Islet of Langerhans (tissue), 1 donor: ENCODE results near the gene NR1D1.

ENCODE experiments used
- FAIRE-seq: peaks from one replicate; lab custom pipeline; 2011; peaks lifted over from hg19 to GRCh38; lab: Jason Lieb, UNC

NR1D1 gene

GRCh38 chr17:40075201-40075941, 25.0 kb downstream of the NR1D1 start:
- no peak for FAIRE-seq

- no peak for FAIRE-seq
These were observed 25.6 kb downstream of the NR1D1 start for GRCh38 chr17:40074871-40075200.

- FAIRE-seq = no peak
These were observed 26.2 kb downstream of the NR1D1 start for GRCh38 chr17:40074175-40074512.

DNA sequence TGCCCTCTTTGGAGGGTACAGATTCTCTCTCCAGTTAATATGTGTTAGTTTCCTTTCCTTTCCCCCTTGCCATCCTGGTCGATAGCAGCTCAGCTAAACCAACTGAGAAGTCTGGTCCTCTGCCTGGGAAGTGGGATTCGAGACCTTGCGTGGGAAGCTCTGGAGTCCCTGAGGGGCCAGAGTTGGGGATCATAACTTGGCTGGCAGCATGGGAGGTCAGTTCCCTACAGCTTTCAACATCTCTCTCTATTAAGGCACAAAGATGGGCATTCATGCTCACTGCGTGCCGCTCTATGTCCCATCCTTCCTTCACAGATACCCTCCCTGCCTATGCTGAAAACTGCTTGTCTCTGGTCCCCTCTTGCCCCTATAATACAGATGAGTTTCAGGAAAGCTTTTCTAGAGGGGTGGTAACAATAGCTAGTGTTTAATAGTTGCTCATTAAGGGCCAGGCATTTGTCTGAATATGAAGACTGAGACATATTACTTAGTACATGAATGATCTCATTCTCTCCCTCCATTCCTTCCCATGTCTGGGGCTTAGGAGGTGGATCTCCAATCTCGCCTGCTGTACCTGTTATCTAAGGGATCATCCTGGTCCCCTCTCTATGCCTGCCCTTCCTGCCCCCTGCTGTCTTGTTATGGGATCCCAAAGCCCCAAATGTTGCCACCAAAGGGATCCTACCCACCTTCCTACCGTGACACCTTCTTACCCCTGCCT, 26.8 kb downstream of the NR1D1 start:
- FAIRE-seq = no peak

GRCh38 chr17:40072735-40073346, 27.5 kb downstream of the NR1D1 start:
- FAIRE-seq = no peak

- FAIRE-seq = no peak
These were observed 28.2 kb downstream of the NR1D1 start for GRCh38 chr17:40072040-40072734.

- FAIRE-seq = no peak
These were observed 28.9 kb downstream of the NR1D1 start for GRCh38 chr17:40071313-40072039.

- FAIRE-seq = no peak
These were observed 29.6 kb downstream of the NR1D1 start for GRCh38 chr17:40070709-40071312.

GRCh38 chr17:40069751-40070708, 30.4 kb downstream of the NR1D1 start:
- FAIRE-seq = no peak

DNA sequence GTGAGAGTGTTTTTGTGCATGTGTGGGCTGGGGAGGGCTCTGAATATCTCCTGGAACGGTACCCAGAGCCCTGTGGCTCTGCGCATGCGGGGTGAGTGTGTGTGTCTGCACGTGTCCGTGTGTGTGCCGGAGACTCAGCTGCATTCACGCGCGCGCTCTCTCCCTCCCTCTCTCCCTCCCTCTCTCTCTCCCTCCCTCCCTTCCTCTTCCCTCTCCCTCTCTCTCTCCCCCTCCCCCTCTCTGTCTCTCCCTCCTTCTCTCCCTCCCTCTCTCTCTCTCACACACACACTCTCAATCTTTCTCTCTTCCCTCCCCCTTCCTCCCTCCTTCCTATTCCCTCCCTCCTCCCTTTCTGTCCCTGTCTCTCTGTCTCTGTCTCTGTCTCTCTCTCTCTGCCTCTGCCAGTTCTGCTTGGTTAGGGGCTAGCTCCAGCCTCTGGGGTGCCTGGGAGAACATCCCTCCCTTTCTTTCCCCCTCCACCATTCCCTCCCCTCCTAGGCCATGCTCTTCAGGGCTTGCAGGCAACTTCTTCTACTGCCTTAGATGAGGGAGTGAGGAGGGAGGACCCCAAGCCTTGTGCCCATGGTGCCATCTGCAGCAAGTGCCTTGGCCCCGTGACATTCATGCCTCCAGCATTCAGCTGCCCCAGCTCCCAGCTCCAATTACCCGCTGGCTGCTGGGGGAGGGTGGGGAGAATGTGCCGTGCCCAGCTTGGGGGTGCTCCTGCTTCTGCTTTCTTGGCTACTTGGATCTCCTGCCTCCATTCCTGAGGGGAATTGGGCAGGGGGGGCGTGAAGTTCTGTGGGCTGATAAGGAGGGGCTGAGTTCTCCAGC, 31.3 kb downstream of the NR1D1 start:
- no peak for FAIRE-seq

GRCh38 chr17:40068584-40068916, 31.8 kb downstream of the NR1D1 start:
- no peak for FAIRE-seq

DNA sequence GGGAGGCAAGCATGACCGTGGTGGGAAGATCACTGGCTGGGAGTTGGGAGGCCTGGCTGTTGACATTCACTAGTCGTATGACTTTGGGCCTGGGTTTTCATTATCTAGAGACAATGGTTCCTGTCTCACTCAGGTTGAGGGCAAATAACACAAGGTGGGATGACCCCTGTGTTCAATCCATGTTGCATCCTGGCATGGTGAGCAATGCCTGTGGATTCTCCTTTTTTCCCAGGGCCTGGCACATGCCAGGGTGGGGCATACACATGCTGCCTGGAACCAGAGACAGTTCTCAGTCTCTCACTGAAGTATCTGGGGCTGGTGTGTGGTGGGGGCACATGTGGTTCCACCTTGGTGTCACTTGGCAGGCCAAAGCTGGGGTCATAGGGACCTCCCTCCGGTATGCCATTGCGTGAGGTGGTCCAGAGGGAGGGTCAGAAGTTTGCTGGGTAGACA, 32.2 kb downstream of the NR1D1 start:
- no peak for FAIRE-seq

- FAIRE-seq = no peak
These were observed 32.7 kb downstream of the NR1D1 start for GRCh38 chr17:40067710-40068109.

- no peak for FAIRE-seq
These were observed 34.4 kb downstream of the NR1D1 start for GRCh38 chr17:40065769-40066510.

GRCh38 chr17:40064971-40065768, 35.2 kb downstream of the NR1D1 start:
- FAIRE-seq = no peak

DNA sequence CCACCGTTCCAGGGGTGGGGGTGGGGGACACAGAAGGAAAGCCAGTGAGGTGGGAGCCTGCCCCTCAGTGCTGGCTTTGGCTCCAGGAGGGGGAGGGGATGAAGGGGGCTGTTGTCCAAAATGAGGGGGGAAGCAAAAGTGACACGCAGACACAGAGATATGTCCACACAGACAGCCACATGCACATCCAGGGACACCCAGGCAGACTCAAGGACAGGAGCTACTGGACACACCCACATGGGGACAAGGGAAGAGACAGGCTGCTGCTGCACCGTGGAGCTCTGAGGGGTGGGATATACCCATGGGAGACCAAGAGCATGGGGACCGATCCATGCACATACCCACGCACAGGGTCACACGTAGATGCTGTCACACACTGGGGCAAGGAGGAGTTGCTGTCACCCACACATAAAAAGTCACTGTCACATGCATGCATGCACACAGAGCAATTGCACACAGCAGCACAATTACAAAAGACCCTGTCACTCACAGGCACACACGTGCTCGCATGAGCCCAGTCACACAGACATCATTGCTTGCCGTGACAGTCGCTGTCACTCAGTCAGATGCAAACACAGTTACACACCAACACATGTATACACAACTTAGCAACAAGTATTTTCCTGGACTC, 36.4 kb downstream of the NR1D1 start:
- no peak for FAIRE-seq

GRCh38 chr17:40063187-40063771, 37.1 kb downstream of the NR1D1 start:
- FAIRE-seq = no peak
